Naive thymus-derived CD4-positive, alpha-beta T cell (primary cell): ENCODE data around the gene UBALD1. TPM values are rescaled to one million over a fixed set of nuclear protein-coding genes. Genes with fewer than 3 reads are reported as not detected.
A peak's percentile ranks its signal among the peaks of the same experiment; 100 is the strongest.

Experiments
- ATAC-seq: fragments of 150-1000 bp; cut with Tn5 transposase; 2 replicates; pipeline ENCODE4 v1.10.0; 2021; ENCODE audit warnings: mild to moderate bottlenecking, moderate library complexity
- CTCF ChIA-PET: fragments of 350-600 bp; sonication (Branson Sonifier 250); formaldehyde crosslinking; loops from one replicate; lab custom pipeline; 2021; ENCODE audit warnings: antibody characterized with exemption; lab: Charles Lee
- POLR2A ChIA-PET: fragments of 350-600 bp; sonication (Branson Sonifier 250); formaldehyde crosslinking; loops from one replicate; lab custom pipeline; 2021; ENCODE audit warnings: antibody characterized with exemption, inconsistent platforms; lab: Charles Lee
- DNase-seq, 9 donors: peaks; one replicate each; pipeline versions ENCODE4 v3.0.0 to v3.0.0-alpha.2; 2020 to 2022; ENCODE audit warnings: mixed read lengths in 1 of 9
- H3K27ac ChIP-seq: one replicate; pipeline ENCODE4 v1.7.0; 2013; ENCODE audit warnings: mild to moderate bottlenecking, low read depth, low read length, moderate library complexity
- H3K27me3 ChIP-seq, 2 donors: one replicate each; pipeline ENCODE4 v1.7.0; 2013; ENCODE audit warnings: low read length in 2 of 2, mild to moderate bottlenecking in 2 of 2, moderate library complexity in 2 of 2; ENCODE audit not compliant: control insufficient read depth in 2 of 2, insufficient read depth in 2 of 2
- H3K36me3 ChIP-seq, 3 experiments: 1 replicate in 2 of 3; 2 replicates in 1 of 3; pipeline ENCODE4 v1.7.0; 2013; ENCODE audit warnings: low read length in 3 of 3, mild to moderate bottlenecking in 3 of 3, moderate library complexity in 1 of 3; ENCODE audit not compliant: insufficient read depth in 3 of 3, control insufficient read depth in 2 of 3
- H3K4me1 ChIP-seq, 2 donors: one replicate each; pipeline ENCODE4 v1.7.0; 2013; ENCODE audit warnings: low read length in 2 of 2, mild to moderate bottlenecking in 2 of 2, moderate library complexity in 1 of 2; ENCODE audit not compliant: control insufficient read depth in 2 of 2, insufficient read depth in 2 of 2
- H3K4me3 ChIP-seq: 2 replicates; pipeline ENCODE4 v1.7.0; 2013; ENCODE audit warnings: mild to moderate bottlenecking, low read length
- H3K9me3 ChIP-seq, 3 experiments: 1 replicate in 2 of 3; 2 replicates in 1 of 3; pipeline ENCODE4 v1.7.0; 2013; ENCODE audit warnings: low read length in 3 of 3; ENCODE audit not compliant: control insufficient read depth in 2 of 3
- H3K27ac Mint-ChIP-seq, 9 donors: one replicate each; pipeline ENCODE4 v1.8.0; 2020 to 2022; ENCODE audit warnings: mixed read lengths in 9 of 9, mild to moderate bottlenecking in 8 of 9, moderate library complexity in 5 of 9, inconsistent platforms in 2 of 9
- H3K27me3 Mint-ChIP-seq, 5 donors: one replicate each; pipeline ENCODE4 v1.8.0; 2021 to 2022; ENCODE audit warnings: mixed read lengths in 5 of 5, mild to moderate bottlenecking in 1 of 5
- H3K36me3 Mint-ChIP-seq, 5 donors: one replicate each; pipeline ENCODE4 v1.8.0; 2020 to 2022; ENCODE audit warnings: mixed read lengths in 5 of 5, mild to moderate bottlenecking in 3 of 5, inconsistent platforms in 1 of 5
- H3K4me1 Mint-ChIP-seq, 7 donors: one replicate each; pipeline ENCODE4 v1.8.0; 2020 to 2022; ENCODE audit warnings: mixed read lengths in 7 of 7, mild to moderate bottlenecking in 3 of 7, inconsistent platforms in 1 of 7
- H3K4me3 Mint-ChIP-seq, 10 donors: one replicate each; pipeline ENCODE4 v1.8.0; 2020 to 2022; ENCODE audit warnings: mild to moderate bottlenecking in 10 of 10, mixed read lengths in 10 of 10, moderate library complexity in 6 of 10, inconsistent platforms in 2 of 10
- H3K9me3 Mint-ChIP-seq, 11 donors: one replicate each; pipeline ENCODE4 v1.8.0; 2020 to 2022; ENCODE audit warnings: mixed read lengths in 11 of 11, mild to moderate bottlenecking in 4 of 11, inconsistent platforms in 1 of 11, moderate library complexity in 1 of 11
- intact Hi-C, 2 donors: fragments of 100-400 bp; cut with micrococcal nuclease; formaldehyde crosslinking; loops; one replicate each; pipeline ENCODE4 v1.15.1; 2023
- polyA plus RNA-seq, 2 donors: library from polyadenylated mRNA; unstranded; fragments of 300-500 nt; fragmentation: Illumina TruSeq; gene quantifications; one replicate each; pipeline ENCODE4 v1.2.3, GENCODE V29; 2021
- total RNA-seq, 6 experiments: library from RNA in 5 of 6; stranded (reverse) in 5 of 6; gene quantifications; 1 replicate in 5 of 6; 2 replicates in 1 of 6; pipeline ENCODE4 v1.2.3 and lab custom pipeline; 2021 to 2026

UBALD1 gene
- total and polyA plus RNA-seq, 7 experiments from 2014 or later, result 1.6 to 36.5 (median 24.2) TPM

- DNase-seq, result no peak
- POLR2A ChIA-PET, result interaction anchor here (0.9 to 2.9 kb wide), 7 partner anchors 9 to 75 kb away, joined by 3 to 10 read pairs (median 5); partner anchors contain the start of genes ANKS3 and DNAAF8
- Mint-ChIP-seq H3K27ac (peak overlapping the region; percentile 62 to 96 (median 92)), H3K36me3 (peaks cover 0 to 21% (median 0%) of the 10 kb centered on the region in 5 donors), H3K4me1 (peaks cover 31 to 65% (median 59%) of the 10 kb centered on the region in 7 donors), H3K9me3 (no peaks in the 10 kb centered on the region), H3K27me3 (no peaks in the 10 kb centered on the region), H3K4me3 (peak overlapping the region in 9 of 10 donors; percentile 29 to 66 (median 62))
- peak overlapping the region; percentile 74 for H3K27ac ChIP-seq
- H3K27me3 ChIP-seq, result no peaks in the 10 kb centered on the region
- peaks cover 0 to 30% (median 0%) of the 10 kb centered on the region in 3 experiments for H3K36me3 ChIP-seq
- intact Hi-C loops, result loop anchor here (2.0 to 5.0 kb wide), 3 partner anchors 17 to 73 kb away; partner anchors contain the start of genes ANKS3 (in 1 of the 2), DNAAF8 (in 1 of the 2) and NUDT16L1 (in 1 of the 2)
- ATAC-seq, result no peak
- CTCF ChIA-PET, result interaction anchor here (0.6 to 1.3 kb wide), 4 partner anchors 9 to 153 kb away, joined by 3 to 6 read pairs (median 4); partner anchors contain the start of gene MGRN1
- no peaks in the 10 kb centered on the region for H3K9me3 ChIP-seq
- no peak overlapping the region for H3K4me3 ChIP-seq
- H3K4me1 ChIP-seq, result peaks cover 27 to 56% of the 10 kb centered on the region in 2 donors
These were observed 45.0 kb upstream of the UBALD1 start for GRCh38 chr16:4659363-4660353.

GRCh38 chr16:4656695-4657686 lies 42.3 kb upstream of the UBALD1 start:
- Mint-ChIP-seq H3K9me3 (no peaks in the 10 kb centered on the region), H3K27ac (peak overlapping the region in 4 of 9 donors; percentile 8 to 46 (median 21)), H3K4me3 (no peak overlapping the region), H3K27me3 (no peaks in the 10 kb centered on the region), H3K36me3 (peaks cover 0 to 18% (median 0%) of the 10 kb centered on the region in 5 donors), H3K4me1 (peaks cover 17 to 41% (median 34%) of the 10 kb centered on the region in 7 donors)
- Histone ChIP-seq H3K9me3 (no peaks in the 10 kb centered on the region), H3K4me3 (no peak overlapping the region), H3K4me1 (peaks cover 14 to 30% of the 10 kb centered on the region in 2 donors), H3K27me3 (no peaks in the 10 kb centered on the region), H3K27ac (no peak overlapping the region), H3K36me3 (peaks cover 0 to 54% (median 0%) of the 10 kb centered on the region in 3 experiments)
- POLR2A ChIA-PET, result interaction anchor here (0.8 kb wide), 2 partner anchors 35 to 78 kb away, joined by 3 to 4 read pairs; partner anchors contain the start of gene DNAAF8
- CTCF ChIA-PET, result interaction anchor here (0.7 kb wide), 1 partner anchor 39 kb away, joined by 7 read pairs; no protein-coding TSS in a partner anchor
- no peak for ATAC-seq
- no peak for DNase-seq
- intact Hi-C loops, result no loop called here

DNA sequence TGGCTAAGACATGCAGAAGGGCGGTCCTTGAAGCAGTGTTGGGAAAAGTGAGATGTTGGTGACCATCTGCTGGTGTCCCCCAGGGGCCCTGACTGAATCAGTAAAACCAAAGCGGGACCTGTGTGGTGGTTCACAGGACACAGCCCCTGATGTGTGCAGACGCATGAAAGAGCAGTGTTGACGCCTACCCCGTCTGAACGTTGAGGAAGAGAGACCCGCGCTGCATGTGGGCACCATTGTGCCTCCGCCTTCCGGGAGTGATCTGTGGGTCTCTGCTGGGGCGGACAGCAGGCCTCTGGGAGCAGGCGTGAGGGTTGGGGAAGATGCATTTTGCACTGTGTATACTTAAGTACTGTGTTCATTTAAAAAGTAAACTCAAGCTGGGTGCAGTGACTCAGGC lies 41.5 kb upstream of the UBALD1 start:
- no peaks in the 10 kb centered on the region for H3K27me3 ChIP-seq
- Mint-ChIP-seq H3K36me3 (peaks cover 0 to 20% (median 0%) of the 10 kb centered on the region in 5 donors), H3K4me3 (no peak overlapping the region), H3K27ac (peak overlapping the region in 3 of 9 donors; percentile 13 to 59 (median 43)), H3K4me1 (peaks cover 18 to 34% (median 26%) of the 10 kb centered on the region in 7 donors), H3K9me3 (no peaks in the 10 kb centered on the region), H3K27me3 (no peaks in the 10 kb centered on the region)
- no peaks in the 10 kb centered on the region for H3K9me3 ChIP-seq
- H3K27ac ChIP-seq, result no peak overlapping the region
- H3K36me3 ChIP-seq, result peaks cover 0 to 61% (median 0%) of the 10 kb centered on the region in 3 experiments
- H3K4me3 ChIP-seq, result no peak overlapping the region
- DNase-seq, result no peak
- peaks cover 14 to 22% of the 10 kb centered on the region in 2 donors for H3K4me1 ChIP-seq
- POLR2A ChIA-PET, result interaction anchor here (0.8 to 1.3 kb wide), 2 partner anchors 15 to 78 kb away, joined by 3 to 4 read pairs; partner anchors contain the start of gene DNAAF8
- intact Hi-C loops, result no loop called here
- ATAC-seq, result no peak
- CTCF ChIA-PET, result no interaction called here

- H3K9me3 ChIP-seq, result no peaks in the 10 kb centered on the region
- DNase-seq, result no peak
- peaks cover 11 to 18% of the 10 kb centered on the region in 2 donors for H3K4me1 ChIP-seq
- intact Hi-C loops, result no loop called here
- no peak for ATAC-seq
- H3K27me3 Mint-ChIP-seq, result no peaks in the 10 kb centered on the region
- peaks cover 20 to 34% (median 22%) of the 10 kb centered on the region in 7 donors for H3K4me1 Mint-ChIP-seq
- ChIA-PET POLR2A (interaction anchor here (0.7 to 1.3 kb wide), 3 partner anchors 16 to 189 kb away, joined by 3 to 4 read pairs (median 3); partner anchors contain the start of gene DNAAF8), CTCF (no interaction called here)
- H3K27ac ChIP-seq, result no peak overlapping the region
- H3K36me3 ChIP-seq, result peaks cover 0 to 66% (median 0%) of the 10 kb centered on the region in 3 experiments
- H3K27me3 ChIP-seq, result no peaks in the 10 kb centered on the region
- H3K9me3 Mint-ChIP-seq, result no peaks in the 10 kb centered on the region
- H3K4me3 ChIP-seq, result no peak overlapping the region
- H3K36me3 Mint-ChIP-seq, result peaks cover 0 to 20% (median 0%) of the 10 kb centered on the region in 5 donors
- peak overlapping the region in 2 of 9 donors; percentile 43 to 59 for H3K27ac Mint-ChIP-seq
- no peak overlapping the region for H3K4me3 Mint-ChIP-seq
These were observed 41.1 kb upstream of the UBALD1 start for GRCh38 chr16:4655801-4656200.

DNA sequence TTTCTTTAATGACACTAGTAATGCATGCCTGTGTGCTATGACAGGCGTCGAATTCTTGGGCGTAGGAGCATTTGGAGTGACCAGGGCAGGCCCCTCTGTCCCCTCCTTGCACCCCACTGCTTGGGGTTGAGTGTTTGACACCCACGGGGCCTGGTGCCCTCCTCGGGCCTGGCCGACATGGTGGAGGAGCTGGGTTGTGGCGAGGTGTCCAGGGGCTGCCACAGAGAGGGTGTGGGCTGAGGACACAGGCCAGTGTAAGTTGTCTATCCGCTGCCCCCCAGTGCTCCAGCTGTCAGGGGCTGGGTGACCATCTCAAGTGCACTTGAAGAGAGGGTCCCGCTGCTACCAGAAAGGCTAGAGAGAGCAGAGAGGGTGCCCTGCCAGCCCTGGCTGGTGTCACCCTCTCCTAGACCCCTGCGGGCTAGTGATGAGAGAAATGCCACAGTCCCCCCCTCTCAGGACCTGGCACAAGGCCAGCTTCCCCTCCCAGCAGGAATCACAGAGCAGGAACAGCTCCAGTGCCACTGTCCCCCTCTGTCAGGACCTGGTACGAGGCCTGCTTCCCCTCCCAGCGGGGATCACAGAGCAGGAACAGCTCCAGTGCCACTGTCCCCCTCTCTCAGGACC lies 40.4 kb upstream of the UBALD1 start:
- no peak for DNase-seq
- ChIA-PET CTCF (no interaction called here), POLR2A (interaction anchor here (0.7 to 1.3 kb wide), 4 partner anchors 17 to 378 kb away, joined by 3 to 13 read pairs (median 4); partner anchors contain the start of genes ANKS3 and DNAAF8)
- Histone ChIP-seq H3K4me3 (no peak overlapping the region), H3K27me3 (no peaks in the 10 kb centered on the region), H3K27ac (no peak overlapping the region), H3K36me3 (peaks cover 0 to 67% (median 0%) of the 10 kb centered on the region in 3 experiments), H3K9me3 (no peaks in the 10 kb centered on the region), H3K4me1 (peaks cover 3 to 17% of the 10 kb centered on the region in 2 donors)
- peak overlapping the region in 1 of 9 donors; percentile 51 for H3K27ac Mint-ChIP-seq
- no peak overlapping the region for H3K4me3 Mint-ChIP-seq
- H3K36me3 Mint-ChIP-seq, result peaks cover 0 to 20% (median 4%) of the 10 kb centered on the region in 5 donors
- H3K27me3 Mint-ChIP-seq, result no peaks in the 10 kb centered on the region
- peaks cover 20 to 34% (median 22%) of the 10 kb centered on the region in 7 donors for H3K4me1 Mint-ChIP-seq
- ATAC-seq, result no peak
- intact Hi-C loops, result no loop called here
- H3K9me3 Mint-ChIP-seq, result no peaks in the 10 kb centered on the region
